ENCODE measurements around the gene ZFHX3. TPM values are rescaled to one million over a fixed set of nuclear protein-coding genes. Genes with fewer than 3 reads are reported as not detected.

Gene ZFHX3
- total and polyA plus RNA-seq, 10 of the 15 experiments (the other 5 are each of a cell fraction or from before 2014, with no cell fraction given) = 0.68 to 8.6 (median 2.0) TPM

DNA sequence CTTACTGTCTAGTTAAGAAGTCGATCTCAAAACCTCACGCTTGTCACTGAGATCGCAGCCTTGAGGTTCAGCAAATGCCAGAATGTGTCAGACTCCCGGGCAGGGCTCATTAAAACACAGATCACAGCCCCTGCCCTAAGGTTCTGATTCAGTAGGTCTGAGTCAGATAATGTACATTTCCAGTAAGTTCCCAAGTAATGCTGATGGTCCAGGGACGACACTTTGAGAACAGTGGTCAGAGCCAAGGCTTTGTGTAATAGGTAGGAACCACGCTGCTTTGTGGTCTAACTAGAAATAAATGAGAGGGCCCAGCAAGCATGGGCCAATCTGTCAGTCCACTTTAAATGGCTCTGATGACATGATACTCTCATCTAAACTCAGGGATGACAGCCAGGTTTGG, 228.6 kb downstream of the ZFHX3 start:
- Histone ChIP-seq H3K27me3 (replicated peaks in 1 of 2; ENCODE audit: control insufficient read depth in 2 of 2, insufficient read depth in 2 of 2, low read length in 1 of 2) (no peaks in the 10 kb centered on the region), H2AFZ (ENCODE audit: control insufficient read depth, low read depth, low read length) (no peak overlapping the region), H3K4me3 (no peak overlapping the region), H3K4me2 (ENCODE audit: control insufficient read depth, insufficient read depth) (no peak overlapping the region), H4K20me1 (ENCODE audit: control insufficient read depth, insufficient read depth) (no peaks in the 10 kb centered on the region; the same call in 1 of the 2 replicates), H3K79me2 (ENCODE audit: control insufficient read depth, insufficient read depth, low read length) (no peaks in the 10 kb centered on the region), H3K36me3 (ENCODE audit: control insufficient read depth in 2 of 2, insufficient read depth in 2 of 2, low read length in 1 of 2) (no peaks in the 10 kb centered on the region), H3K9ac (ENCODE audit: control insufficient read depth, insufficient read depth, low read length) (no peak overlapping the region), H3K4me1 (ENCODE audit: control insufficient read depth, insufficient read depth, low read length) (peaks cover 9% of the 10 kb centered on the region; the same call in 1 of the 2 replicates), H3K9me3 (replicated peaks; ENCODE audit: control insufficient read depth, insufficient read depth, low read length) (no peaks in the 10 kb centered on the region), H3K27ac (ENCODE audit: control insufficient read depth, insufficient read depth) (no peak overlapping the region)
- BruUV-seq (replicated peaks) = no TSS peak
- intact Hi-C loops (cut with micrococcal nuclease; ENCODE audit: unreplicated experiment) (no loop called here), in situ Hi-C loops (cut with MboI) (no loop called here)
- WGBS (ENCODE audit: insufficient coverage, insufficient replicate concordance, low lambda C conversion rate, missing lambda C conversion rate) = 82% methylated on average over 6 of the region's 6 CpGs
- DNase-seq (ENCODE audit: low read depth, low spot score) = no peak
- RAD21 ChIA-PET (ENCODE audit: unreplicated experiment) = no interaction called here
- TF ChIP-seq STAT1 (conservative IDR thresholded peaks at IDR 0.05) (no peak), MTA3 (IDR thresholded peaks at IDR 0.05; ENCODE audit: borderline replicate concordance, low read length) (no peak), POLR2AphosphoS5 (IDR thresholded peaks at IDR 0.05; ENCODE audit: low read length) (no peak), JUNB (IDR thresholded peaks at IDR 0.05) (no peak), CEBPB (IDR thresholded peaks at IDR 0.05; ENCODE audit: borderline replicate concordance in 1 of 2, low read depth in 2 of 2, low read length in 2 of 2) (no peak), IKZF2 (IDR thresholded peaks at IDR 0.05) (no peak), HDGF (IDR thresholded peaks at IDR 0.05) (no peak)
- TF ChIP-seq, protein P1, sequence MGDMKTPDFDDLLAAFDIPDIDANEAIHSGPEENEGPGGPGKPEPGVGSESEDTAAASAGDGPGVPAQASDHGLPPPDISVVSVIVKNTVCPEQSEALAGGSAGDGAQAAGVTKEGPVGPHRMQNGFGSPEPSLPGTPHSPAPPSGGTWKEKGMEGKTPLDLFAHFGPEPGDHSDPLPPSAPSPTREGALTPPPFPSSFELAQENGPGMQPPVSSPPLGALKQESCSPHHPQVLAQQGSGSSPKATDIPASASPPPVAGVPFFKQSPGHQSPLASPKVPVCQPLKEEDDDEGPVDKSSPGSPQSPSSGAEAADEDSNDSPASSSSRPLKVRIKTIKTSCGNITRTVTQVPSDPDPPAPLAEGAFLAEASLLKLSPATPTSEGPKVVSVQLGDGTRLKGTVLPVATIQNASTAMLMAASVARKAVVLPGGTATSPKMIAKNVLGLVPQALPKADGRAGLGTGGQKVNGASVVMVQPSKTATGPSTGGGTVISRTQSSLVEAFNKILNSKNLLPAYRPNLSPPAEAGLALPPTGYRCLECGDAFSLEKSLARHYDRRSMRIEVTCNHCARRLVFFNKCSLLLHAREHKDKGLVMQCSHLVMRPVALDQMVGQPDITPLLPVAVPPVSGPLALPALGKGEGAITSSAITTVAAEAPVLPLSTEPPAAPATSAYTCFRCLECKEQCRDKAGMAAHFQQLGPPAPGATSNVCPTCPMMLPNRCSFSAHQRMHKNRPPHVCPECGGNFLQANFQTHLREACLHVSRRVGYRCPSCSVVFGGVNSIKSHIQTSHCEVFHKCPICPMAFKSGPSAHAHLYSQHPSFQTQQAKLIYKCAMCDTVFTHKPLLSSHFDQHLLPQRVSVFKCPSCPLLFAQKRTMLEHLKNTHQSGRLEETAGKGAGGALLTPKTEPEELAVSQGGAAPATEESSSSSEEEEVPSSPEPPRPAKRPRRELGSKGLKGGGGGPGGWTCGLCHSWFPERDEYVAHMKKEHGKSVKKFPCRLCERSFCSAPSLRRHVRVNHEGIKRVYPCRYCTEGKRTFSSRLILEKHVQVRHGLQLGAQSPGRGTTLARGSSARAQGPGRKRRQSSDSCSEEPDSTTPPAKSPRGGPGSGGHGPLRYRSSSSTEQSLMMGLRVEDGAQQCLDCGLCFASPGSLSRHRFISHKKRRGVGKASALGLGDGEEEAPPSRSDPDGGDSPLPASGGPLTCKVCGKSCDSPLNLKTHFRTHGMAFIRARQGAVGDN (IDR thresholded peaks at IDR 0.05) = no peak
- CTCF ChIA-PET = interaction anchor here (1.9 to 2.7 kb wide), 3 partner anchors 14 to 317 kb away, joined by 4 to 24 read pairs (median 7); no protein-coding TSS in a partner anchor
- no peak for FAIRE-seq
- ATAC-seq = no peak
- SMC1A ChIA-PET (ENCODE audit: uncharacterized antibody, unreplicated experiment) = no interaction called here
- POLR2A ChIA-PET = no interaction called here
